GM18511 (cell line): Measurements from ENCODE around the gene SS18L1.

Experiments
- ATAC-seq: cut with Tn5 transposase; IDR thresholded peaks from one replicate; pipeline ENCODE4 v1.9.1; 2021; ENCODE audit warnings: mild to moderate bottlenecking, moderate library complexity; ENCODE audit not compliant: unreplicated experiment

The SS18L1 gene

DNA sequence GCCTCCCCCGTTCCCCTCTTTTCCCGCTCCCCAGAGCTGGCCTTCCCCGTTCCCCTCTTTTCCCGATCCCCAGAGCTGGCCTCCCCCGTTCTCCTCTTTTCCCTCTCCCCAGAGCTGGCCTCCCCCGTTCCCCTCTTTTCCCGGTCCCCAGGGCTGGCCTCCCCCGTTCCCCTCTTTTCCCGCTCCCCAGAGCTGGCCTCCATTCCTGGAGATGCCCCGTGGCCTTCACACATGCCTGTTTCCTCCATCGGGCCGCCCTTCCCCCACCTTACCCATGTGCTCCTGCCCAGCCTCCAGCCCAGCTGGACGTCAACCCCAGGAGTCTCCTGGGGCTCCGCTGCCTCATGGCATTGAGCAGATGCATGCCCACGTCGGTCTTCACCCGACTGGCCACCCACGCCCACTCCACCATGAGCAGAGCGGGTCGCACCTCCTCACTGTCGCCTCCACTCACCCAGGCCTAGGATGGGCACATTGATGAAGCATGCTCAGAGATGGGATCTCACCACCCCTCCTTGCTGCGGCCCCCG lies 8.3 kb downstream of the SS18L1 start:
- ATAC-seq: no peak

DNA sequence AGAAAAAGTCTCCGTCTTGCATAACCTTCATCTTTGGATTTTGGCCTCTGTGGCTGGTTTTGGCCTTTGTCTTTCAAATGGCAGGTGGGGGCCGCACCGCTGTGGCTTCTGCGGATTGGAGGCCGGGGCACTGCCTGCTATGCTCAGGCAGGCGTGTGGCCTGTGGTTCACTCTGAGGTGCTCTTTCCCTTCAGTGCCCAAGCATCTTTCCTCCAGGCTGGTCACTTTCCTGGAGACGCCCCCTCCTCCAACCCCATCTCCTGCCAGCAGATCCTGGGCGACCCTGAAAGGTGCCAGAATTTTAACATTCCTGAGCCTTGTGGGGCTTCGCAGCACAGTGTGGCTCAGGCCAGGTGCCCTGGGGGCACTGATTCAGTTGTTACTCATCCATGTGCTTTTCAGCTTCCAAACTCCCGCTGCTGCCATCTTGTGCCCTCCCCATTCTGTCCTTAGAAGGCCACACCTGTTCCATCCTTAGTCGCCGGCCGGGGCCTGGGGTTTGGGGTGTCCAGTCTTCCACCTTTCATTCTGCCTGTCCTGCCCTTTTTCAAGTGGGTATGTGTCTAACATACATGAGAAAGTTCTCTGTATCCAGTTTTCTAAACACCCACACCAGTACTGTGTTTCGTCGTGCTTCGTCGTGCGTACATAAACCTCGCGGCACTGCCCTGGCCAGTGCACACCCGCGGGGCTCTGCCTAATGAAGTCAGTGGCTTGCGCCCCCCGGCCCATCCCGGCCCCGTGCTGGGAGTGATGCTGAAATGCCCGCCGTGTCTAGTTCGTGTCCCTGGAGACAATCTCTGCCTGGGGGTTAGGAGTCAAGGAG lies 12.1 kb downstream of the SS18L1 start:
- no peak for ATAC-seq

DNA sequence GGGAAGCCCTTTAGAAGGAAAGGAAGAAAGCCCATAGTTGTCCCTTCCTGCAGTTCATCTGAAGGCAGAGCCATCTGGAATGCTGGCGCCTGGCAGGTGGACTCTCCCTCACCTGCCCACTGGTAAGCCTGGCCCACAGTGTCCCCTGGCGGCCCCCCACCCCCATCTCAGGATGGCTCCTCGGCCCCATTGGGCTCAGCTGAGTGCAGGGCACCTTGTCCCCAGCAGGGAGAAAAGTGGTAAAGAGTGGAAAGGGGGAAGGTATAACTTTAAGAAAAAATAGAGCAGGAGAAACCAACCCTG lies 12.6 kb downstream of the SS18L1 start:
- no peak for ATAC-seq

GRCh38 chr20:62156592-62157386 lies 13.2 kb downstream of the SS18L1 start:
- ATAC-seq: peak; percentile 58

GRCh38 chr20:62157387-62158087 lies 14.0 kb downstream of the SS18L1 start:
- ATAC-seq: no peak

GRCh38 chr20:62158088-62158400 lies 14.5 kb downstream of the SS18L1 start:
- ATAC-seq: no peak

DNA sequence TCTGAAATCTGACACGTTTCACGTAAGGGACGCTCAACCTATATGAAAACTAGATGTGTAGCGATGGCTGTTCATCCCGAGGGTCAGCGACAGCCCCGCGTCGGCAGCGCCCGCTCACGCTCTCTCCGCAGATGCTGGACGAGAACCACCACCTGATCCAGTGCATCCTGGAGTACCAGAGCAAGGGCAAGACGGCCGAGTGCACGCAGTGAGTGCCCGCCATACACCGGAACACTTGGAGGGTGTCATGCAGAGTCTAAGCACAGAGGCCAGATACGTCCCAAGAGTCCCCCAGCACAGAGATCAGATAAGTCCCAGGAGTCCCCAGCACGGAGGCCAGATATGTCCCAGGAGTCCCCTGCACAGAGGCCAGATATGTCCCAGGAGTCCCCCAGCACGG lies 15.0 kb downstream of the SS18L1 start:
- no peak for ATAC-seq

GRCh38 chr20:62159052-62159451 lies 15.5 kb downstream of the SS18L1 start:
- no peak for ATAC-seq

GRCh38 chr20:62159839-62160238 lies 16.3 kb downstream of the SS18L1 start:
- ATAC-seq: no peak

DNA sequence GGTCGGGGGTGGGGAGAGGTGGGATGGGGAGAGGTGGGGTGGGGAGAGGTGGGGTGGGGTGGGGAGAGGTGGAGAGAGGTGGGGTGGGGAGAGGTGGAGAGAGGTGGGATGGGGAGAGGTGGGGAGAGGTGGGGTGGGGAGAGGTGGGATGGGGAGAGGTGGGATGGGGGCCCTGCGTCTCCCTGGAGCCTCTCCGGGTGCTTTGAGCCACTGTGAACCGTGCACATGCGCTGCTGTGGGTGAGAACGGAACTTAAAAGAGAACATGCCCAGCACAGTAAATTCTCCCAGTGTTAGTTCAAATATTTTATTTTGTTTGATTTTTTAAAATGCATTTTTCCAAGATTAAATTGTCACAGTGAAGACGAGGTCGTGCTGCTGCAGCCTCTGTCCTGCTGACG lies 16.7 kb downstream of the SS18L1 start:
- no peak for ATAC-seq

- ATAC-seq: no peak
Observed at GRCh38 chr20:62160876-62161275, 17.3 kb downstream of the SS18L1 start.

- no peak for ATAC-seq
Observed at GRCh38 chr20:62161347-62161746, 17.8 kb downstream of the SS18L1 start.

GRCh38 chr20:62162765-62163484 lies 19.4 kb downstream of the SS18L1 start:
- no peak for ATAC-seq

DNA sequence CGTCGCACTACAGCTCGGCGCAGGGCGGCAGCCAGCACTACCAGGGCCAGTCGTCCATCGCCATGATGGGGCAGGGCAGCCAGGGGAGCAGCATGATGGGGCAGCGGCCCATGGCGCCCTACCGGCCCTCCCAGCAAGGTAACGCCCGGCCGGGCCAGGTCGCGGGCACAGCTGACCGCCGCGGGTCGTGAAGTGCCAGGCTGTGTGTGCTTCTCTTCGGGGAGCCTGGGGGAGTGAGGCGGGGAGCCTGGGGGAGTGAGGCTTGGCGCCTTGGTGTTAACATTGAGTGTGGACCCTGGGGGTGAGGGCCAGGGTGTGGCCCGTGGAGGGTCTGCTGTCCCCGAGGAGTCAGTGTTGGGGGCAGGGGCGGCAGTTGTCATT lies 19.9 kb downstream of the SS18L1 start:
- no peak for ATAC-seq

GRCh38 chr20:62163986-62164762 lies 20.6 kb downstream of the SS18L1 start:
- ATAC-seq: no peak

DNA sequence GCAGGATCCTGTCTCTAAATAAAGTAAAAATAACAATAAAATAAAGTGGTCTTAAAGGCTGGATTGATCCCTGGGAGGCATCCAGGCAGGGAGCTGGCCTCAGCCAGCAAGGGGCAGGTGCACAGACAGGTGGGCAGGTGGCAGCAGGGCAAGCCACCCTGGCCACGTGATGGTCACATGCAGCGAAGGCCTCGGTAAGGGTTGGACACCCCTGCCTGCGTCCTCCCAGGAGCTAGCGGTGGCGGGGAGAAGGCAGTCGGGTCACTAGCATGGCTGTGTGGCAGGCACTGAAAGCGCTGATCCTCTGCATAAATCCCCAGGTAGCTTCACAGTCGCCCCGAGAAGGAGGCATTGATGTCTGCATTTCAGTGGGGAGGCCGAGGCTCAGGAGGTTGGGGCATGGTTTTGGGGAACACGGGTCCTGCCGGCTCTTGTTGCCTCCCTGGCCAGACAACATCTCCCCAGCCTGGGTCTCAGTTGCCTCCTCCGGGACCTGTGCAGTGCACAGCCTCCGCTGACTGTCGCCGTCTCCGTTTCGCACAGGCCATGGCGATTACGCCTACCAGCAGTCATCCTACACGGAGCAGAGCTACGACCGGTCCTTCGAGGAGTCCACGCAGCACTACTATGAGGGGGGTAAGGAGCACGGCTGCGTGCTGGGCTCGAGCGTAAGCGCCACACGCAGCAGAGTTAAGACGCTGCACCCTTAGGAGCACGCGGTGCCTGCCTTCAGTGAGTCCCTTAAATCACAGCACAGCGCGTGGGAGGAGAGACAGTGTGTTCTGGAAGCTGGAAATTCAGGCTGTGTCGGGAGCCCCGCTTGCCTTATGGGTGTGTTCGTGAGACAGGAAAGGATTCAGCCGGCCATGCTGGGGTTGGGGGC lies 21.6 kb downstream of the SS18L1 start:
- ATAC-seq: no peak

DNA sequence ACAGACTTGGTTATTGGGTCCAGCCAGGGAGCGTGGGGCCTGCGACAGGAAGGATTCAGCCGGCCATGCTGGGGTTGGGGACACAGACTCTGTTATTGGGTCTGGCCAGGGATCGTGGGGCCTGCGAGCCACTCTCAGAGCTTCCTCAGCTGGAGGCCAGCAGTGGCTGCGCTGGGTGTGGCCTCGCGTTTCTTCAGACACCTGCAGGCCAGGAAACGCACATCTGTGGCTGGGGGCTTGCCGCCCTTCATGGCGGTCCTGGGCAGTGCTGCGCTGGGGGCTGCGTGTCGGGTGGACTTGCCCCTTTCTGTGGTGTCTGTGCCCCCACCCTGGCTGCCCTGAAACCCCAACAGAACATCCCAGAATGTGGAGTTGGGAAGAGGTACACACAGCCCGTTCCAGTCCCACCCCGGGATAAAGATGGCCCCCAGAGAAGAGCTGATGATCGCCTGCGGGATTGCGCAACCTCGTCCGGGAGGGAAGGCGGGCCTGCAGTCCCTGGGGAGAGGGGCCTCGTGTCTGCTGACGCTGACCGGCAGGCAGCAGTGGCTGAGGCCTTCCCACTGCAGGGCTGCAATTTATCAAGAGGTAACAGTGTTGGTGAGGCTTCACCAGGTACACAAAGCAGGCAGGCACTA lies 22.3 kb downstream of the SS18L1 start:
- ATAC-seq: no peak

DNA sequence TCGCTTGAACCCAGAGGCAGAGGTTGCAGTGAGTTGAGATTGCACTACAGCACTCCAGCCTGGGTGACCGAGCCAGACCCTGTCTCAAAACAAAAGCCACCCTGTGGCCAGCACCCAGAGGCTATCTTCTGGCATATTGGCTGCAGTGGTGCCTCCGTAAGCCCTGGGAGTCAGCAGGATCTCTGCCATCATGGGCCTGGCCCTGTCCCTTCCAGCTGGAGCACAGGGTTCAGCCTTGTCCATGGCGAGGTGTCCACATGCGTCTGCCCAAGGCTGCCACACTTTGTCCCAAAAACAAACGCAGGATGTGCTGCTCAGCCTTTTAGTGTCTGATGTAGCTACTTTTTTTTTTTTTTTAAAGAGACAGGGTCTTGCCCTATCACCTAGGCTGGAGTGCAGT lies 23.9 kb downstream of the SS18L1 start:
- ATAC-seq: no peak

DNA sequence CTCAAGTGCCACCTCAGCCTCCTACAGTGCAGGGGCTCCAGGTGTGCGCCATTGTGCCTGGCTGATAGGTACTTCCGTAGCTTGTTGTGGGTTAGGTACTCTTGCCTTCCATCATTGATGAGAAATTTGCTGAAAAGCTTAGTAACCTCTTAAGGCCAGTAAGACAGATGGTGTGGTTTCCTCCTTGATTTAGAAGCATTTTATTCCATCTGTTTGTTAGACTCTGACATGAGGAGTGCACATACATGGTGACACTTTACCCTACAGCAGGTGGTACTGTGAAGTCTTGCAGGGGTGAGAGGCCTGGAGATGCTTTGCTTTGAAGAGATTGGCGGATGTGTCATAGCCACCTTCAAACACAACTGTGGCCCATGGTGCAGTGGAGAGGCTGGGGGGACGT lies 24.5 kb downstream of the SS18L1 start:
- no peak for ATAC-seq
